NCI-H524 treated with DMSO at 0.1 percent for 48 hours (cell line): Measurements from ENCODE around the gene FAM222A.

ENCODE experiments used
- DNase-seq: peaks from one replicate; lab custom pipeline; 2025; lab: John Stamatoyannopoulos, UW

FAM222A gene

DNA sequence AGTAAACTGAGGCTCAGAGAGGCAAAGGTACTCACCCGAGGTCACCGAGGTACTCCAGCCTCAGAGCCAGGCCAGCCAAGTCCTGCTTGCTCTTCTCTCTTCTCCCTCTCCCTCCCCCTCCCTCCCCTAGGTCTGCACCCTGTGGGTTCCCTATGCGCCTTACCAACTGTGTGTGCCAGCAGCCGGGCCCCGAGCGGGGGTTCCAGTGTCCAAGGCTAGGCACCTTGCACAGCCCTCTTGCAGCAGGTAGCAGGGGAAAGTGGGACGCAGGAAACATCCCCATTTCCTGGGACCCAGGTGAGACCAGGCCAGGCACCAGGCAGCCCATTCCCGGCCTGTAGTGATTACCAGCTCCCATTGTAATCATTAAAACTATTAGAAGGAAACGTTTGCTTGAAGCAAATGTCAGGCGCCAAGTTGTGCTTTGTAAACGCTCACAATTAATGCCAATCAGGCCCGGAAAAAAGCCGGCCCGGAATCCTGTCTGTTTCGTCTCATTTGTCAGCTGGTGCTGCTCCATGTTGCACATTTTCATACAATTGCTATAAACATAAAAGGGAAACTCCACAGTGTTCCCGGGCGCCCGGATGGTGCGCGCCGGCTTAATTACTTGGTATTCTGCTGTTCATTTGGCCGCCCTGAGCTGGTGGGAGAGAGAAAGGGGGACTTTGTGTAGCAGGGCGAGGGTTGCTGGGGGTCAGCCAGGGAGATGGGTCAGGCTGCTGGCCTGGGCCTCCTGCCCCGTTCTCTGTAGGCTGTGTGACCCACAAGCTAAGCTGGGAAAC is 11.9 kb downstream of the FAM222A start:
- DNase-seq, result no peak

- DNase-seq, result no peak
These were observed 12.5 kb downstream of the FAM222A start for GRCh38 chr12:109726106-109726497.

- DNase-seq, result no peak
These were observed 12.9 kb downstream of the FAM222A start for GRCh38 chr12:109726511-109727038.

- no peak for DNase-seq
These were observed 13.6 kb downstream of the FAM222A start for GRCh38 chr12:109727039-109727723.

GRCh38 chr12:109727746-109728726 is 14.4 kb downstream of the FAM222A start:
- DNase-seq, result no peak

DNA sequence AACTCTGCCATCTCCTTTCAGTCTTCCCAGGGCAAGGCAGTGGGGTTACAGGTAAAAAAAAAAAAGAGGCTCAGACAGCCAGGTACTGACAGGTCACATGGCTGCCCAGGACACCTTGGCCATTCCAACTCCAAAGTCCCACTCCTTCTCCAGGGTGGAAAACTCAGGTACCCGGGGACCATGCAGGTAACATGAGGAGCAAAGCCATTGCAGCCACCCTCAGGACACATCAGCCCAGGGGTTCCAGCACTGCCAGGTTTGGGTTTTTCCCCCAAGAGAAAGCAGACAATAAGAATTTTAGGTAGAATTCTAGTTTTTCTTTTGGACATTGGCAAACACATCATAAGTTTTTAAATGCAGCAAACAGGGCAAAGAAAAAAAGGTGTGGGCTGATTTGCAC is 15.3 kb downstream of the FAM222A start:
- no peak for DNase-seq

- no peak for DNase-seq
These were observed 15.8 kb downstream of the FAM222A start for GRCh38 chr12:109729371-109729781.

- no peak for DNase-seq
These were observed 16.2 kb downstream of the FAM222A start for GRCh38 chr12:109729801-109730200.

GRCh38 chr12:109730306-109731145 is 16.9 kb downstream of the FAM222A start:
- DNase-seq, result no peak

GRCh38 chr12:109731231-109731731 is 17.7 kb downstream of the FAM222A start:
- DNase-seq, result no peak

GRCh38 chr12:109731806-109732205 is 18.2 kb downstream of the FAM222A start:
- DNase-seq, result no peak

GRCh38 chr12:109732321-109733305 is 19.0 kb downstream of the FAM222A start:
- DNase-seq, result no peak

GRCh38 chr12:109734219-109735000 is 20.8 kb downstream of the FAM222A start:
- peak; percentile 43 for DNase-seq

- DNase-seq, result no peak
These were observed 21.5 kb downstream of the FAM222A start for GRCh38 chr12:109735051-109735521.

GRCh38 chr12:109735825-109736551 is 22.4 kb downstream of the FAM222A start:
- no peak for DNase-seq

GRCh38 chr12:109736552-109737108 is 23.0 kb downstream of the FAM222A start:
- no peak for DNase-seq

DNA sequence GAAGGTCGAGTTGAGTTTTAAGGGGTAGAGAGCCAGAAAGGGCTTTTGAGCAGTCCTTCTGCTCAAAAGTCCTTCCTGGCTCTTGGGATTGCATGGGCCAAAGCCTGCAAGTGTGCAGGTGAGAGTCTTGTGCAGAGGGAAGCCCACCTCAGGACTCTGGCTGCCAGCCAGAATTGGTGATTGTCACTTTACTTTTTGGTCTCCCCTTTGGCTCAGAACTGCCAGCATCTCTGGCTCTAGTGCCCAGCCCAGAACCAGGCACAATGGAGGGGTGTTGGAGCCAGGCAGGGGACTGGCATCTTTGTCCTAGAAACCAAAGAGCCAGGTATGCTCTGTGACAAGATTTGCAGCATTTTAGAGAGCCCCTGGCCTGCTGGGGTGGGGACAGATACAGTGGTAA is 23.5 kb downstream of the FAM222A start:
- no peak for DNase-seq

DNA sequence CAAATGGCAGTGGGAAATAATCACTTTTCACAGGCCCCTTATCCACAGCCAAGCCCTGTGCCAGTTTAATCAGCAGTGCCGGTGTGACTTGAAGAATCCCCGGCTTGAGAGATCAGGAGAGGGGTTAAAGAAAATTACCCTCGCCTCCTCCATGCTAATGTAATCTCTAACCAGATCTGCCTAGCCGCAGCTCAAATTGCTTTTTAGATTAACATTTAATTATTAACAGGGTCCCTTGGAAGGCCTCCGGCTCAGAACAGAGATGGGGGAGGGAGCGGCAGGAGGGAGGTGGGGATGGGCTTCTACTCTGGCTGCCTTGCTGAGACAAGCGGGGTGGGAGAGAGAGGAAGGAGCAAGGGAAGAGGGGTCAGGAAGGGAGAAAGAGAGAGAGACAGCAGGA is 24.0 kb downstream of the FAM222A start:
- DNase-seq, result no peak
